Measurements from ENCODE around the gene CNNM1. TPM values are rescaled to one million over a fixed set of nuclear protein-coding genes. Genes with fewer than 3 reads are reported as not detected.

The CNNM1 gene
- total RNA-seq, 4 donors from 2014 or later, result 0.88 to 1.7 (median 1.5) TPM; not detected in 1

GRCh38 chr10:99292159-99292558 lies 37.0 kb upstream of the CNNM1 start:
- H3K4me1 ChIP-seq, result no peaks in the 10 kb centered on the region
- no peak for DNase-seq
- H3K9me3 ChIP-seq, result no peaks in the 10 kb centered on the region
- H3K4me3 ChIP-seq, result no peak overlapping the region
- H3K27ac ChIP-seq, result no peak overlapping the region
- intact Hi-C loops (cut with DNase I; ENCODE audit: low total_unique reads), result no loop called here
- no peaks in the 10 kb centered on the region for H3K36me3 ChIP-seq
- TF ChIP-seq CTCF (IDR thresholded peaks at IDR 0.05) (no peak), POLR2A (IDR thresholded peaks at IDR 0.05) (no peak)
- peaks cover 0 to under 1% of the 10 kb centered on the region in 2 donors for H3K27me3 ChIP-seq

GRCh38 chr10:99296605-99297004 lies 32.6 kb upstream of the CNNM1 start:
- Histone ChIP-seq H3K4me3 (no peak overlapping the region), H3K9me3 (no peaks in the 10 kb centered on the region), H3K36me3 (no peaks in the 10 kb centered on the region), H3K4me1 (no peaks in the 10 kb centered on the region), H3K27me3 (no peaks in the 10 kb centered on the region), H3K27ac (no peak overlapping the region)
- intact Hi-C loops (cut with DNase I; ENCODE audit: low total_unique reads), result no loop called here
- TF ChIP-seq POLR2A (IDR thresholded peaks at IDR 0.05) (no peak), CTCF (IDR thresholded peaks at IDR 0.05) (no peak)
- DNase-seq, result no peak

- Histone ChIP-seq H3K27me3 (no peaks in the 10 kb centered on the region), H3K9me3 (no peaks in the 10 kb centered on the region), H3K36me3 (no peaks in the 10 kb centered on the region), H3K4me1 (no peaks in the 10 kb centered on the region), H3K4me3 (no peak overlapping the region), H3K27ac (no peak overlapping the region)
- DNase-seq, result no peak
- no peak for TF ChIP-seq POLR2A (IDR thresholded peaks at IDR 0.05)
- no peak for TF ChIP-seq CTCF (IDR thresholded peaks at IDR 0.05)
- intact Hi-C loops (cut with DNase I; ENCODE audit: low total_unique reads), result no loop called here
These were observed 32.1 kb upstream of the CNNM1 start for GRCh38 chr10:99297033-99297432.

- intact Hi-C loops (cut with DNase I; ENCODE audit: low total_unique reads), result no loop called here
These were observed 25.0 kb upstream of the CNNM1 start for GRCh38 chr10:99303899-99304861.

More at GRCh38 chr10:99303899-99304861, 25.0 kb upstream of the CNNM1 start:
- H3K4me1 ChIP-seq, result no peaks in the 10 kb centered on the region
- no peak overlapping the region for H3K4me3 ChIP-seq
- no peaks in the 10 kb centered on the region for H3K27me3 ChIP-seq
- no peak overlapping the region for H3K27ac ChIP-seq
- no peaks in the 10 kb centered on the region for H3K36me3 ChIP-seq
- no peak for TF ChIP-seq POLR2A (IDR thresholded peaks at IDR 0.05)
- no peak for TF ChIP-seq CTCF (IDR thresholded peaks at IDR 0.05)
- peaks cover 0 to 4% of the 10 kb centered on the region in 2 donors for H3K9me3 ChIP-seq
- DNase-seq, result no peak

Measured in uterus (tissue), 4 donors.